ENCODE results near the gene CUL9.
A peak's percentile ranks its signal among the peaks of the same experiment; 100 is the strongest.

Gene CUL9

DNA sequence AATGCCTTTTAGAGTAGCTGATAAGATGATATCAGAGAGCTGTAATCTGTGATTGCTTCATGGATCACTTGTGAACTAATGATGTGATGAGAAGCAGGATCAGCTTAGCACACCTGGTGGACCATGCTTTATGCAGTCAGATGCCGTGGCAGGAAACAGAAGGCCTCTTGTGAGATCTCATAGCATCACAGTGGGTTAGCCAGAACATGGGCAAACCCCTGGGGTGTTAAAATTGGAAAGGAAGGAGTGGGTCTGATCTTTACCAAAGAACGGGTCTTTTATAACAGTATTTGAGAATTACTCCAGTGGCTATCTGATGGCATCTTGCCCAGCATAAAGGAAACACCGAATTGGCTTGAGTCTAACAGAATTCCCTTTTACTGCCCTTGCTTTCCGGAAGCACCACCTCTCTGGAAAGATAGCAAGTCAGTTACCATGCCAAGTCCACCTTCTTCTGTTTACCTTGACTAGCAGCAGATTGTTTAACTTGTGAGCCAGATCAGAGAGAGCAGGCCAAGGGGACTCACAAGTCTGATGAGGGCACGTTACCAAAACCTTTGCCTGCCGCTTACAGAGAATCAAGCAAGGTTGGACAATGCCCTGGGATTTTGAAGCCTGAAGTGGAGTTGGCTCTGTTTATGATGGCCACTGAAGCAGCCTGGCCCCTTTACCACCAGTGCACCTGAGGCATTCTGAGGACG lies 31.8 kb upstream of the CUL9 start:
- Histone ChIP-seq H3K27me3 (ENCODE audit: control insufficient read depth, insufficient read depth, low read length) (no peaks in the 10 kb centered on the region), H3K36me3 (ENCODE audit: control insufficient read depth, insufficient read depth, low read length) (no peaks in the 10 kb centered on the region), H3K9ac (ENCODE audit: low read length) (no peak overlapping the region)

DNA sequence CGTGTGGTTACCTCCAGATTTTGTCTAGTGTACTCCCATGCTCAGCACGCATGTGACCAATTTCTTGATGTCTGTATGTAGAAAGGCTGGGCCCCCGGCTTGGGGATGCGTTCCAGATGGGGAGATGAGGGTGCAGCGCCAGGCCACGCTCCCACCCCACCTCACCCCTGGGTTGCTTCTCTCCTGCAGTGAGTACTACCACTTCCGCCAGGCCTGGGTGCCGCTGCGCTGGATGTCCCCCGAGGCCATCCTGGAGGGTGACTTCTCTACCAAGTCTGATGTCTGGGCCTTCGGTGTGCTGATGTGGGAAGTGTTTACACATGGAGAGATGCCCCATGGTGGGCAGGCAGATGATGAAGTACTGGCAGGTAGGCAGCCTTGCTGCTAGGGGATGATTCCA lies 22.4 kb upstream of the CUL9 start:
- no peaks in the 10 kb centered on the region for H3K36me3 ChIP-seq (ENCODE audit: control insufficient read depth, insufficient read depth, low read length)
- no peaks in the 10 kb centered on the region for H3K4me1 ChIP-seq (ENCODE audit: control insufficient read depth, insufficient read depth, low read length)
- H3K4me3 ChIP-seq (ENCODE audit: low read length) = no peak overlapping the region
- no peaks in the 10 kb centered on the region for H3K27me3 ChIP-seq (ENCODE audit: control insufficient read depth, insufficient read depth, low read length)
- no peaks in the 10 kb centered on the region for H3K9me3 ChIP-seq (ENCODE audit: control insufficient read depth, low read length)
- no peak overlapping the region for H3K9ac ChIP-seq (ENCODE audit: low read length)

More for the DNA sequence above, 31.8 kb upstream of the CUL9 start:
- no peaks in the 10 kb centered on the region for H3K9me3 ChIP-seq (ENCODE audit: control insufficient read depth, low read length)
- peaks cover 7% of the 10 kb centered on the region for H3K4me1 ChIP-seq (ENCODE audit: control insufficient read depth, insufficient read depth, low read length)
- no peak overlapping the region for H3K4me3 ChIP-seq (ENCODE audit: low read length)

DNA sequence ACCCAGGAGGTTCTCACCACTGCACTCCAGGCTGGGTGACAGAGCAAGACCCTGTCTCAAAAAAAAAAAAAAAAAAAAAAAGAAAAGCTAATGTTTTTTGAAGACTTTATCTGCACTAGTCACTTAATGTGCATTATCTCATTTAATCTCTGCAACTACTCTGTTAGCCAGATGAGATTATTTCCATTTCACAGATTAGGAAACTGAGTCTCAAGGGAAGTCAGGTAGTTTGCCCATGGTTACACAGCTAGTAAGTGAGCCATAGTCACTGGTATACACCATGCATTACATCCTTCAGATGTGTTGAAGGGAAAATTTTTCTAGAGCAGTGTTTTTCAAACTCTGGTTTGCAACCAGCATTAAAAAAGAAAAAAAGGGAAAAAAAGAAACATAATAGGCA lies 18.1 kb upstream of the CUL9 start:
- H3K36me3 ChIP-seq (ENCODE audit: control insufficient read depth, insufficient read depth, low read length) = no peaks in the 10 kb centered on the region
- H3K4me3 ChIP-seq (ENCODE audit: low read length) = no peak overlapping the region
- H3K27me3 ChIP-seq (ENCODE audit: control insufficient read depth, insufficient read depth, low read length) = no peaks in the 10 kb centered on the region
- H3K9me3 ChIP-seq (ENCODE audit: control insufficient read depth, low read length) = no peaks in the 10 kb centered on the region
- no peaks in the 10 kb centered on the region for H3K4me1 ChIP-seq (ENCODE audit: control insufficient read depth, insufficient read depth, low read length)
- no peak overlapping the region for H3K9ac ChIP-seq (ENCODE audit: low read length)

DNA sequence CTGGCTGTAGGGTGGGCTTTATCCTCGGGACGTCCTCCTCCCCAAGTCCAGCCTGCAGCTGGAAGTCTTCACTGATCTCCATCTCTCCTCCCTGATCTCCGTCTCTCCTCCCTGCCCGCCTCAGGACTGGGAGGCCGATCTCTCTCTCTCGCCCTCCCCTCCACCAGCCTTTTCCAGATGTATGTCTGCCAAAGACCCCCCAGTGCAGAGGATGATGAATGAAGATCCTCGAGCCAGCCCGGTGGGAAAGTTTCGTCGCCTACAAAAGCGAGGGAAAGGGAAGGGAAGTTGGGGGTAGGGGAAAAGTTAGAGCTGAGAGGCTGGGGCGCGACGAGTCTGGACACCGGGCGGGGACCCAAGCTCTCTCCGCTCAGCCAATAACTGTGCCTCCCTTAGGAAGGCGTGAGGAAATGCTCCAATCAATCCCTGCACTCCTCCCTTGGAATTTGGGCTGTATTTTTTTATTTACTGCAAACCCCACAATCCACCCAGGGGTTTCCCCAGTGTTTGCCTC lies 11.5 kb upstream of the CUL9 start:
- H3K4me1 ChIP-seq (ENCODE audit: control insufficient read depth, insufficient read depth, low read length) = peaks cover 28% of the 10 kb centered on the region
- H3K27me3 ChIP-seq (ENCODE audit: control insufficient read depth, insufficient read depth, low read length) = no peaks in the 10 kb centered on the region
- H3K9me3 ChIP-seq (ENCODE audit: control insufficient read depth, low read length) = no peaks in the 10 kb centered on the region
- H3K36me3 ChIP-seq (ENCODE audit: control insufficient read depth, insufficient read depth, low read length) = peaks cover 2% of the 10 kb centered on the region
- peak overlapping the region; percentile 92 for H3K9ac ChIP-seq (ENCODE audit: low read length)
- peak overlapping the region; percentile 87 for H3K4me3 ChIP-seq (ENCODE audit: low read length)

DNA sequence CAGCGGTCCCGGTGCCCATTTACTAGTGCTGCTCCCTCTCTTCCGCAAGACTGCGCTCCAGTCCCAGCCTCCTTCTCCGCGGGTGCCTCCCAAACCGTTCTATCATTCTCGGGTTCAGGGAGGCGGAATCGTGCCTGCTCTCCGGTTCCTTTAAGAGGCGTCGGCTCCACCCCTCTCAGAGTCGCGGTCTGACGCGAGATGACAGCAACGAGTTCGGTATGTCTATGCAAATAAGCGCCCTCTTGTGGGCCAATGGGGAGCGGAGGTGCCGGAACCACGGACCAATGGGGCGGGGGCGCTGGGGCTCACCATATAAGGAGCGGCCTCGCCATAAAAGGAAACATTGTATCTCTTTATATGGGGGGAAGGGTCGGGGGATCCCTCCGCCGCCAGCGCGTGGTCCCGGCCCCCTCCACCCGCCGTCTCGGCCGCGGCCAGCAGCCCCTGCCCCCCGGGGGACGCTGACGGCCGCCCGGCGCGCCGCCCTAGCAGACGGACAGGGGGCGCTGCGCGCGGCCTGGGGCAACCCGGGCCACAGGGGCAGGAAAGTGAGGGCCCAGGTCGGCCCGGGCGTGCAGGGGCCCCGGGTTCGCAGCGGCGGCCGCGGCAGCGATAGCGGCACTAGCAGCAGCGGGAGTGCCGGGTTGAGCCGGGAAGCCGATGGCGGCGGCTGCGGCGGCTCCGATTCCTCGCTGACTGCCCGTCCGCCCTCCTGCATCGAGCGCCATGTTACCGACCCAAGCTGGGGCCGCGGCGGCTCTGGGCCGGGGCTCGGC lies 10.9 kb upstream of the CUL9 start, which contains the start of gene SRF:
TSS of gene SRF (plus strand) at position 339 of the 776 bp plus-strand sequence. CDS start at position 727, 388 bp downstream.
- peaks cover 32% of the 10 kb centered on the region for H3K4me1 ChIP-seq (ENCODE audit: control insufficient read depth, insufficient read depth, low read length)

DNA sequence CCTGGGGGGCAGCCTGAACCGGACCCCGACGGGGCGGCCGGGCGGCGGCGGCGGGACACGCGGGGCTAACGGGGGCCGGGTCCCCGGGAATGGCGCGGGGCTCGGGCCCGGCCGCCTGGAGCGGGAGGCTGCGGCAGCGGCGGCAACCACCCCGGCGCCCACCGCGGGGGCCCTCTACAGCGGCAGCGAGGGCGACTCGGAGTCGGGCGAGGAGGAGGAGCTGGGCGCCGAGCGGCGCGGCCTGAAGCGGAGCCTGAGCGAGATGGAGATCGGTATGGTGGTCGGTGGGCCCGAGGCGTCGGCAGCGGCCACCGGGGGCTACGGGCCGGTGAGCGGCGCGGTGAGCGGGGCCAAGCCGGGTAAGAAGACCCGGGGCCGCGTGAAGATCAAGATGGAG lies 10.3 kb upstream of the CUL9 start:
- Histone ChIP-seq H3K27me3 (ENCODE audit: control insufficient read depth, insufficient read depth, low read length) (no peaks in the 10 kb centered on the region), H3K9ac (ENCODE audit: low read length) (peak overlapping the region; percentile 92), H3K9me3 (ENCODE audit: control insufficient read depth, low read length) (no peaks in the 10 kb centered on the region), H3K4me3 (ENCODE audit: low read length) (peak overlapping the region; percentile 74), H3K4me1 (ENCODE audit: control insufficient read depth, insufficient read depth, low read length) (peaks cover 32% of the 10 kb centered on the region), H3K36me3 (ENCODE audit: control insufficient read depth, insufficient read depth, low read length) (peaks cover 13% of the 10 kb centered on the region)

More for the DNA sequence above, 10.9 kb upstream of the CUL9 start, which contains the start of gene SRF:
- Histone ChIP-seq H3K9ac (ENCODE audit: low read length) (peak within 1 kb of the TSS; percentile 92), H3K27me3 (ENCODE audit: control insufficient read depth, insufficient read depth, low read length) (no peaks in the 10 kb centered on the region), H3K36me3 (ENCODE audit: control insufficient read depth, insufficient read depth, low read length) (peaks cover 9% of the 10 kb centered on the region), H3K4me3 (ENCODE audit: low read length) (peak within 1 kb of the TSS; percentile 87), H3K9me3 (ENCODE audit: control insufficient read depth, low read length) (no peaks in the 10 kb centered on the region)

DNA sequence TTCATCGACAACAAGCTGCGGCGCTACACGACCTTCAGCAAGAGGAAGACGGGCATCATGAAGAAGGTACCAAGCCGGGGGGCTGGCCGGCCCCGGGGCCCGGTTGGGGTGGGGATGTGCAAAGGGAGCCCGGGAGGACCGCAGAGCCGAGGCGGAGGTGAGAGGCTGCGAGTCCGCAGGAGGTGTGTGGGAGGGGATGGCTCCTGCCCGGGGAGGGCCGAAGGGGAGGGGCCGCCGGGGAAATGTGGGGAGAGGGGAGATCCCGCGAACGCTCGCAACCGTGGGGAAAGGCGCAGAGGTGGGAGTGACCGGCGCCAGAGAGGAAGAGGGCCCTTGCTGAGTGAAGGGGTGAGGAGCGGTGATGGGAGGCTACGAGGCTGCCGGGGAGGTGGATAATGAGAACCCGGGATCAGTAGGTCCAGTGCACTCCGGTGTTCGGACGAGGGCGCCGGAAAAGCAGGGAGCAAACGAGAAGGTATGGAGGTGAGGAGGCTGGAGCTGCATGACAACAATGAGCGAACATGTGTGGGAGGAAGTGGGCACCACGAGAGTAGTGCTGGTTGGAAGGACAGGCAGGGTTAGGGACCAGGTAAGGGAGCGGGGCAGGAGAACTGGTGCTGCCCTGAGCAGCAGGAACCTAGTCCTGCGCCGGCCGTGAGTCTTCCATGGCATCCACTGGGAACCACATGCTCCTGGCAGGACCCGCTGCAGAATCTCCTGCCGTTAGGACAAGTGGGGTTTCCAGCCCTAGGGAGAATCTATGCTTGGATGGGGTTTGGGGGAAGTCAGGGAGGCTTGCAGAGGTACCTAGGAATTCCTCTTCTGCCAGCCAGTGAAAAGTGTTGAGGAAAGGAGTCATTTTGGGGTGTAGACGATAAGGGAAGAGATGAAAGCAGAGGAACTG lies 9.6 kb upstream of the CUL9 start:
- peak overlapping the region; percentile 74 for H3K4me3 ChIP-seq (ENCODE audit: low read length)
- H3K36me3 ChIP-seq (ENCODE audit: control insufficient read depth, insufficient read depth, low read length) = peaks cover 16% of the 10 kb centered on the region
- no peaks in the 10 kb centered on the region for H3K9me3 ChIP-seq (ENCODE audit: control insufficient read depth, low read length)
- H3K27me3 ChIP-seq (ENCODE audit: control insufficient read depth, insufficient read depth, low read length) = no peaks in the 10 kb centered on the region
- peaks cover 32% of the 10 kb centered on the region for H3K4me1 ChIP-seq (ENCODE audit: control insufficient read depth, insufficient read depth, low read length)
- H3K9ac ChIP-seq (ENCODE audit: low read length) = peak overlapping the region; percentile 92

DNA sequence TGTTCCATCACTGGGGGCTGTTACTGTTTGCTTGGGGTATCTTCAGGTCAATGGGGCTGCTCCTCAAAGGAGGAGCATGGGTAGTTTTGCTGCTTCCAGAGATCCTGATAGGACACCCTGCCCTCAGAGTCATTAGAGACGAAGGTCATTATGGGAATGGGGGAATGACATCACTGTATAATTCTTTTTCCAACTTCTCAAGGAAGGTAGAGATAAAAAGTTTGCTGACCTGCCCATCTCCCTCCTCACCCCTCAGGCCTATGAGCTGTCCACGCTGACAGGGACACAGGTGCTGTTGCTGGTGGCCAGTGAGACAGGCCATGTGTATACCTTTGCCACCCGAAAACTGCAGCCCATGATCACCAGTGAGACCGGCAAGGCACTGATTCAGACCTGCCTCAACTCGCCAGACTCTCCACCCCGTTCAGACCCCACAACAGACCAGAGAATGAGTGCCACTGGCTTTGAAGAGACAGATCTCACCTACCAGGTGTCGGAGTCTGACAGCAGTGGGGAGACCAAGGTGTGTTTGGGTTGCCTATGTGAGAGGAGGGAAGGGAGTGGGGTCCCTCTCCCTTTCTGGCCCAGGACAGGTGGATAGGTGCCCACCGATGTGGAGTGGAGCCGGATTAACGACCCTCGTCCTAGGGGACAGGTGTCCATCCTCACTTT lies 8.3 kb upstream of the CUL9 start:
- Histone ChIP-seq H3K9me3 (ENCODE audit: control insufficient read depth, low read length) (no peaks in the 10 kb centered on the region), H3K27me3 (ENCODE audit: control insufficient read depth, insufficient read depth, low read length) (no peaks in the 10 kb centered on the region), H3K4me3 (ENCODE audit: low read length) (no peak overlapping the region), H3K4me1 (ENCODE audit: control insufficient read depth, insufficient read depth, low read length) (peaks cover 32% of the 10 kb centered on the region), H3K36me3 (ENCODE audit: control insufficient read depth, insufficient read depth, low read length) (peaks cover 22% of the 10 kb centered on the region), H3K9ac (ENCODE audit: low read length) (peak overlapping the region; percentile 92)

DNA sequence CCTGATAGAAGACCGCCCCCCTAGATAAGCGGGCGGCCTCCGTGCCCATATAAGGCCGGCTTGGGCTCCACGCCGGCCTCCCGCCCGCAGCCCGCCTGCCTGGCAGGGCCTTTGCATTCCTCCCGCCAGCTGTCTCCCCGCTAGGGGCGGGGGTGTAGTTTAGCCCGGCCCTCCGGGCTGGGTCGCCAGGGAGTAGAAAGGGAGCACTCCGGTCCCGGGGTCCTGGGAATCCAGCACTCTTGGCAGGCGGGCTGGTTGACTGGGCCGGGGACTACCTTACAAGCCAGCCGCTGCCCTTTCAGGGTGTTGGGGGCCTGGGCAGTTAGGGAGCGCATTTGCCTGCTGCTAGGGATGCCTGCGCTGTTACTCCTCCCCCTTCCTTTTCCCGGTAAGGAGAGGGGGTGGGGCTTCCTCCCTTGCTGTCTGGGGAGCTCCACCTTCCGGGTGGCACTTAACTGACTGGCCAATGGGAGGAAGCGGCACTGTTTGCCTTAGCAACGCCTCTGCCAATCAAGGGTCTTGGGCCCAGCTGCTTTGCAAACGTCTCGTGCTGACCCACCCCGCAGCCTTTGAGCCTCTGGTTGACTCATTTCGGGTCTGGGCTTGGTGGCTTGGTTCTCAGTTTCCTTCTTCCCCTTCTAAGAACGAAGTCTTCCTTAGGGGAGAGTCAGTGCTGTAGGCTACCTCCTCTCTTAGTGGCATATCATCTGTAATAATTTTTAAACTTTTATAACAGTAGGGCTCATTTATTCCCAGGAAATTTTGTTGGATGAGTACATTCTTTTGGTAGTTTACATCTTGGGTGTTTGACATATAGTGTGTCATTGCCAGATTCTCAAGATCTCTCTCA lies 7.5 kb upstream of the CUL9 start:
- Histone ChIP-seq H3K36me3 (ENCODE audit: control insufficient read depth, insufficient read depth, low read length) (peaks cover 25% of the 10 kb centered on the region), H3K4me1 (ENCODE audit: control insufficient read depth, insufficient read depth, low read length) (peaks cover 32% of the 10 kb centered on the region), H3K9ac (ENCODE audit: low read length) (peak overlapping the region; percentile 92), H3K27me3 (ENCODE audit: control insufficient read depth, insufficient read depth, low read length) (no peaks in the 10 kb centered on the region), H3K9me3 (ENCODE audit: control insufficient read depth, low read length) (no peaks in the 10 kb centered on the region), H3K4me3 (ENCODE audit: low read length) (no peak overlapping the region)

DNA sequence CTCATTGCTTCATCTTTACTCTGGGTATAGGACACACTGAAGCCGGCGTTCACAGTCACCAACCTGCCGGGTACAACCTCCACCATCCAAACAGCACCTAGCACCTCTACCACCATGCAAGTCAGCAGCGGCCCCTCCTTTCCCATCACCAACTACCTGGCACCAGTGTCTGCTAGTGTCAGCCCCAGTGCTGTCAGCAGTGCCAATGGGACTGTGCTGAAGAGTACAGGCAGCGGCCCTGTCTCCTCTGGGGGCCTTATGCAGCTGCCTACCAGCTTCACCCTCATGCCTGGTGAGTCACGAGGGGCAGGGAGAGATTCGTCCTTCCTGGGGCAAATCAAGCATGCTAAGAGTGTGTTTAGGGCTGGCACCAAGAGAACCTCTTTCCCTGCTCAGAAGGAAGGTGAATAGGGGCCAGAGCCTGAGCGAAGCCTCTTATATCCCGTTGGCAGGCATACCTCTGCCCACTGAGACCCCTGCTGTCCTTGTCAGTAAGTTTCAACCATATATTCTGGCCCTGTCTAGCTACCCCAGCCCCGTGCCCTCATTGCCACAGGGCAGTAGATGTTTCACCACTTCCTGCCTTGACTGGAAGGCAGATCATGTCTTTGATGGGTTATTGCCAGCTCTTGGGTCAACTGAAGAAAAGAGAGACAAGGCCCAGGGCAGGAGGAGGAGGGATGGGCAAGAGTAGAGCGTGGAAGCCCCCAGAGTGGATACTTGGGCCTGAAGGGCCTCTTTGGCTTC lies 6.1 kb upstream of the CUL9 start:
- no peaks in the 10 kb centered on the region for H3K27me3 ChIP-seq (ENCODE audit: control insufficient read depth, insufficient read depth, low read length)
- H3K4me3 ChIP-seq (ENCODE audit: low read length) = no peak overlapping the region
- peak overlapping the region; percentile 38 for H3K9ac ChIP-seq (ENCODE audit: low read length)
- peaks cover 32% of the 10 kb centered on the region for H3K4me1 ChIP-seq (ENCODE audit: control insufficient read depth, insufficient read depth, low read length)
- H3K9me3 ChIP-seq (ENCODE audit: control insufficient read depth, low read length) = no peaks in the 10 kb centered on the region
- H3K36me3 ChIP-seq (ENCODE audit: control insufficient read depth, insufficient read depth, low read length) = peaks cover 25% of the 10 kb centered on the region
